Hematopoietic multipotent progenitor cell treated with erythropoietin and hydrocortisone succinate and interleukin-3 and kit ligand, for 4 days (in vitro differentiated cells): ENCODE data around the gene GRK1.
"Not testable (repeated sequence)": the region's sequence is repeated elsewhere in the genome, so short reads cannot be mapped to it uniquely, and the experiment has no call there.

Experiments used
- DNase-seq: peaks from one replicate; pipeline ENCODE4 v3.0.0-alpha.2; 2015

GRK1 gene

GRCh38 chr13:113745500-113746142 is 78.6 kb downstream of the GRK1 start:
- DNase-seq, result not testable (repeated sequence)

GRCh38 chr13:113746143-113746525 is 79.1 kb downstream of the GRK1 start:
- DNase-seq, result no peak

GRCh38 chr13:113746671-113747070 is 79.7 kb downstream of the GRK1 start:
- no peak for DNase-seq

- DNase-seq, result peak; percentile 27
Observed at GRCh38 chr13:113747291-113747833, 80.3 kb downstream of the GRK1 start.

- DNase-seq, result no peak
Observed at GRCh38 chr13:113748101-113748861, 81.3 kb downstream of the GRK1 start.

- DNase-seq, result no peak
Observed at GRCh38 chr13:113748862-113749451, 81.9 kb downstream of the GRK1 start.

GRCh38 chr13:113749507-113749906 is 82.5 kb downstream of the GRK1 start:
- no peak for DNase-seq

GRCh38 chr13:113749967-113750366 is 82.9 kb downstream of the GRK1 start:
- no peak for DNase-seq

- DNase-seq, result no peak
Observed at GRCh38 chr13:113750554-113751399, 83.8 kb downstream of the GRK1 start.

- no peak for DNase-seq
Observed at GRCh38 chr13:113751491-113751890, 84.5 kb downstream of the GRK1 start.

- not testable (repeated sequence) for DNase-seq
Observed at GRCh38 chr13:113752211-113752986, 85.4 kb downstream of the GRK1 start.

GRCh38 chr13:113753171-113753570 is 86.2 kb downstream of the GRK1 start:
- DNase-seq, result no peak

- no peak for DNase-seq
Observed at GRCh38 chr13:113754242-113754641, 87.2 kb downstream of the GRK1 start.

- DNase-seq, result no peak
Observed at GRCh38 chr13:113754691-113755090, 87.7 kb downstream of the GRK1 start.

- no peak for DNase-seq
Observed at GRCh38 chr13:113756441-113757097, 89.5 kb downstream of the GRK1 start.

GRCh38 chr13:113758651-113759524 is 91.9 kb downstream of the GRK1 start, which contains the start of gene TMEM255B:
TMEM255B (plus strand) TSS chr13:113759226; CDS start chr13:113759270, 44 bp downstream.
- peak; percentile 85 for DNase-seq

- no peak for DNase-seq
Observed at GRCh38 chr13:113759525-113760137, 92.6 kb downstream of the GRK1 start.

GRCh38 chr13:113761136-113761535 is 94.1 kb downstream of the GRK1 start:
- no peak for DNase-seq

- no peak for DNase-seq
Observed at GRCh38 chr13:113762075-113762474, 95.1 kb downstream of the GRK1 start.

- no peak for DNase-seq
Observed at GRCh38 chr13:113762538-113762937, 95.5 kb downstream of the GRK1 start.
